Upper lobe of left lung (tissue), 4 donors: Measurements from ENCODE around the gene HPRT1.

Experiments used
- CTCF ChIP-seq, 6 experiments: fragments of 450-650 bp in 4 of 6; fragments of 200-600 bp in 2 of 6; sonication (generic) in 2 of 6; IDR thresholded peaks; one replicate each; pipeline ENCODE4 v1.5.1; 2016 to 2019; ENCODE audit warnings: antibody characterized with exemption in 6 of 6
- POLR2A ChIP-seq, 4 donors: fragments of 450-650 bp; IDR thresholded peaks; one replicate each; pipeline ENCODE4 v1.5.1; 2016 to 2017; ENCODE audit warnings: antibody characterized with exemption in 4 of 4, mild to moderate bottlenecking in 2 of 4

GRCh38 chrX:134431894-134432293, 28.1 kb upstream of the HPRT1 start:
- no peak for TF ChIP-seq CTCF (IDR thresholded peaks at IDR 0.05)
- TF ChIP-seq POLR2A (IDR thresholded peaks at IDR 0.05): no peak
